IPS DF 4.7 (cell line): ENCODE results near the gene TST.

Experiments used
- DNase-seq: peaks from one replicate; pipeline ENCODE4 v3.0.0-alpha.2; 2013; ENCODE audit warnings: low spot score; ENCODE audit errors: extremely low read depth

The TST gene

GRCh38 chr22:37032535-37033460 lies 13.6 kb upstream of the TST start:
- no peak for DNase-seq

DNA sequence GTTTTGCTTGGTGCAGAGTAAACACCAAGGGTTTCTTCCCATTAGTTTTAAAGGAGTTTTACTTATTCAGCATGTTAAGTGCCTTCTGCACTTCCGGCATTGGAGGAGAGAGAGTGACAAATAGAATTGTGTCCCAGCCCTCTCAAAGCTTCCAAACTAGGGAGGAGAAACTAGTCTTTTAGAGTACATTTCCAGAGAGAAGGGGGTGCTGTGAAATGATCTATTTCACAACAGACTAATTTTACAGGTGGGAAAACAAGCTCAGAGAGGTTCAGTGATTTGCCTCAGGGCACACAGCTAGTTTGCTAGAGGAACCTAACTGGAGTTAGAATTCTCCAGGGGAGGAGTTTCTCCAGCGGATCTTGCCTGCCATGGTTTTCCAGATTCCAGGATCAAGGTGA lies 12.9 kb upstream of the TST start:
- no peak for DNase-seq

DNA sequence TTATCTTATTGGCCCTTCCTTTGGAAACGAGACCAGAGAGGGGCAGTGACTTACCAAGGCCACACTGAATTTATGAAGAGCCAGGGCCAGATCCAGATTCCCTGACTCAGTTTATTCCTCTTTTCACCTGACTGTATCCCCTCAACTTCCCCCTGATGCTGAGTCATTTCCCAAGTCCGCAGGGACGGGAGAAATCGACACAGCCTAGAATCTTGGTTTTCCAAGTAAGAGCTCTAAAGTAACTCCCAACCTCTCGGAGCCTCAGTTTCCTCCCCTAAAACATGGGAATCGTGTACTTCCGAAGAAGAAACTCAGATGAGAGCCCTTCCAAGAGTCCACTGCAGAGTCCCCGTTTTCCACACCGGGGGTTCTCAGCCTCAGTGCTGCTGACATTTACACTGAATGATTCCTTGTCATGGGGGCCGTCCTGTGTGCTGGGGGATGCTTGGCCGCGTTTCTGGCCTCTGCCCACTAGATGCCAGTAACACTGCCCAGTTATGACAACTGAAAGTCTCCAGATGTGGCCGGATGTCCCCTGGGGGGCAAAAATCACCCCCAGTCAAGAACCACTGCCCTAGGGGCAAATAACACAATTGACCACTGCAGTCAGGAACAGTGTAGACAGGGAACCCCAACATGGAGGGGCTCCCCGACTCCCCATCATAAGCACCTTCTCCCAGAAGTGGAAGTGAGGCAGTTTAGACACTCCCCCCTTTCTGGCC lies 11.5 kb upstream of the TST start:
- DNase-seq = no peak

DNA sequence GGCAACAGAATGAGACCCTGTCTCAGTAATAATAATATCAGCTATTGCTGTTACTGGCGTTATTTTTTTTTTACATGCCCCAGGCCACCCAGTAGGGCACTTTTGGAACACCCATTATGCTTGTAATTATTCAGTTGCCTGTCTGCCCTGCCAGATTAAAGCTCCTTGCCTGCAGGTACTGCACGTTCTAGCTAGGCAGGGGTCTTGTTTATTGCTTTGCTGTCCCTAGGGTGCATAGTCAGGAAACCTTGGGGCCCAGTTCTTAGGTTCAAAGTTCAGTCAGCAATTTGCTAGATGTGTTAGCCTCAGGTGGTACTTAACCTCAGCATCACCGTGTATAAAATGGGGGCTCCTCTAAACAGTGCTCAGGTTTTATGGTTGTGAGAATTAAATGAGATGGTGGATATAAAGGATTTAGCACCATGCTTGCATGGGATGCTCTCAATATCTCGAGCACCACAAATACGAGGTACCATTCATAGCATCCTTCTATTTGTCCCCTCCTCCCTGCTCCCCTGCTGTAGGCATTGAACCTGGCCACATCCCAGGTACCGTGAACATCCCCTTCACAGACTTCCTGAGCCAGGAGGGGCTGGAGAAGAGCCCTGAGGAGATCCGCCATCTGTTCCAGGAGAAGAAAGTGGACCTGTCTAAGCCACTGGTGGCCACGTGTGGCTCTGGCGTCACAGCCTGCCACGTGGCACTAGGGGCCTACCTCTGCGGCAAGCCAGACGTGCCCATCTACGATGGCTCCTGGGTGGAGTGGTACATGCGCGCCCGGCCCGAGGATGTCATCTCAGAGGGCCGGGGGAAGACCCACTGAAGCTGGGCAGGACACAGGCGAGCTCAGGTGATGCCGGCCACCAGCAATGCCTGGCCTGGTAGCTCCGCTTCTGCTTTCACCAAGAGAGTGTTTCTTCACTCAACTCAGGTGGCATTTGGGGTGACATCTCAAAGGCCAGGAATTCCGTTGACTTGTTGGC lies 9.7 kb upstream of the TST start:
- DNase-seq = no peak

DNA sequence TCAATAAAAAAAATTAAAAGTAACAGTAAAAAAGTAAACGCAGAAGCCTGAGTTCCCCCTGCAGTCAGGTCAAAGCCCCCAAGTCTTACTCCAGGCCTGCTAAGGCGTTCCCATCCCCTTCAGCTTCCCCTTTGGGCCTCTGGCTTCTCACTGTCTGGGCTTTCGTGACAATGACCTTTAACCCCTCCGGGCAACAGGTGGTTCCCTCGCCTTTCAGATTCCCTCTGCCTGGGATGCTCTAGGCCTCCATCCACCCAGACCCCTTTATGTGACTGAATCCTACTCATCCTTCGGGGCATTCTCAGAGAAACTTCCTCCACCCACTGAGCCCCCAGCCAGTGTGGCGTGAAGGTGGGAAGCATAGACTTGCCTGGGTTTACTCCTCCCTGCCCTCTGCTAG lies 8.3 kb upstream of the TST start:
- DNase-seq = no peak

DNA sequence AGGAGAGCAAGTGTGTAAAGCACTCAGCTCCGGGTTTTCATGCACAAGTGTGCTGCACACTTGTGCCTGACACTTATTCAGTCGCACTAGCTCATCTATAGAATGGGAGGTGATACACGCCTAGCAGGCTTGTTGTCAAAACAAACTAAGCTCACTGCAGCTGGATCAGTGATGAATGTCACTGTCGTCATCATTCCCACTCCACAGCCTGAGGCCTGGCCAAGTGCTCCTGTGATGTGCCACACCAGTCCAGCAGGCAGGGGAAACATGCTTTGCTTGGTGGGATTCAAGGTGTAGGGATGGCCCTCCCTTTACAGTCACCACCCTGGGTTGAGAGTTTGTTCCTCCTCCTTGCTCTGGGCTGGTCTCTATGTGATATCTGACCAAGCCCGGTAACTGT lies 7.1 kb upstream of the TST start:
- no peak for DNase-seq

DNA sequence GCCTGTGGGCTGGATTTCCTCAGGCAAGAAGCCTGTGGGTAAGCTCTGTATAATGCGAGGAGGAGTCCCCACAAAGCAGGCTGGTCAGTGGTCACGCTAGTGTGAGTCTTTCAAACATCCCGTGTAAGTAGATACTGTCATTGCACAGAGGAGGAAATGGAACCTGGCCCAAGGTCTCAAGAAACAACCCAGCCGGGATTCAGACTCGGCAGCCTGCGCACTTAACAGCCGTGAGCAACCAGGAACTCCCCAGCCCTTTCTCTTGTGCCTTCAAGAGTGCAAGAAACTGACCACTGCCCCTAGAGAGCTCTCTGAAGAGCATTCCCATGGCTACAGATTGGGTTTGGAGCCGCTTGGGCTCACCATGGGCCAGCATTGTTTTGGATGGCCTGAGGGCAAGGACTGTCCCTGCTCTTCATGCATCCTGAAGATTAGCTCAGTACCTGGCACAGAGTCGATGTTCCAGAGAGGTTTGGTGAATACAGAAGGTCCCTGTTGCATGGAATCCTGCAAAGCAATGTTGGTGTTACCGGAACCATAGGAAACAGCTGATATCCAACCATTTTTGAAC lies 6.3 kb upstream of the TST start:
- DNase-seq = no peak

DNA sequence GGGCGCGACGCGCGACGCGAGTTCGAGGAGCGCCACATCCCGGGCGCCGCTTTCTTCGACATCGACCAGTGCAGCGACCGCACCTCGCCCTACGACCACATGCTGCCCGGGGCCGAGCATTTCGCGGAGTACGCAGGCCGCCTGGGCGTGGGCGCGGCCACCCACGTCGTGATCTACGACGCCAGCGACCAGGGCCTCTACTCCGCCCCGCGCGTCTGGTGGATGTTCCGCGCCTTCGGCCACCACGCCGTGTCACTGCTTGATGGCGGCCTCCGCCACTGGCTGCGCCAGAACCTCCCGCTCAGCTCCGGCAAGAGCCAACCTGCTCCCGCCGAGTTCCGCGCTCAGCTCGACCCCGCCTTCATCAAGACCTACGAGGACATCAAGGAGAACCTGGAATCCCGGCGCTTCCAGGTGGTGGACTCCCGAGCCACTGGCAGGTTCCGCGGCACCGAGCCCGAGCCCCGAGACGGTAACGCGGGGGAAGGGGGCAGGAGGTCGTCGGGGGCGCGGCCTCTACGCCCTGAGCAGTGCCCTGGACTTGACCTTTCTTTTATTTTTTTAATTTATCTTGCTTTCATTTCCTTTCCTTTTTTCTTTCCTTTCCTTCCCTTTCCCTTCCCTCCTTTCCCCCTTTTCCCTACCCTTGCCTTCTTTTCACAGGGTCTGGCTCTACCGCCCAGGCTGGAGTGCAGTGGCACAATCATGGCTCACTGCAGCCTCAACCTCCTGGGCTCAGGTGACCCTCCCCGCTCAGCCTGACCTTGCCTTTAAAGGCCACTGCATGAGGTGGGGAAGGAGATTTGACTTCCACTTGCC lies 5.3 kb upstream of the TST start:
- no peak for DNase-seq

- no peak for DNase-seq
Observed at GRCh38 chr22:37023743-37024338, 4.6 kb upstream of the TST start.

DNA sequence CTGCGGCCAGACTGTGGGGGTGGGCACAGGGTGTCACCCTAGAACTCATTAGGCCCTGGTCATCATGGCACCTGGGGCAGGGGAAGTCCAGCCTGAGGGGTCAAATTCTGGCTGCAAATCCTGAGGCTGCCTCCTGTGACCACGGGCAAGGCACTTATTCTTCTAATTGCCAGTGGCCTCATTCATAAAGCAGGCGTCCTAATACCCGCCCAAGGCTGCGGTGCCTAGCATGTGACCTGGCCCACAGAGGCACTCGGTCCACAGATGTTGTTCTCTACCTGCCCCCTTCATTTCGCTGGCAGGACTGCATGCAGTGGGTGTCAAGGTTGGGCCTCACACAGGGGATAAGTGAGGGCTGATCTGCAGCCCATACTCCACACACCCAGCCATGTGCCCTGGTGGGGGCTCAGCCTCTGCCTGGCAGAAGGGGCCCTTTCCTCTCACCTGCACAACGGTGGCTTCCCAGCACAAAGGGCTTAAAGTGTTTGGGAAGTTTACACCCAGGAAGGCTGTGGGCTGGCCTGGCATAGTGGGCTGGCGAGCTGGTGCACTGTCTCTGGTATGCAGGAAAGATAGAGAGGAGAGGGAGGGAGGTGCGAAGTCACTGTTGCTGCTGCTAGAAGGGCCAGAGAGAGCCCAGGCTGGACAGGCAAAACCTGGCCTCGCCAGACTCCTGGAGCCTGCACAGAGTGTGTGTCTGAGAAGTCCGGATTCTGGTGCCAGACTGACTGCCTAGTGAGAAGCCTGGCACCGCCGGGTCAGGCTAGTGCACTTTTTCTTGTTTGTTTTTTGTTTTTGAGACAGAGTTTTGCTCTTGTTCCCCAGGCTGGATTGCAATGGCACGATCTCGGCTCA lies 3.5 kb upstream of the TST start:
- no peak for DNase-seq

DNA sequence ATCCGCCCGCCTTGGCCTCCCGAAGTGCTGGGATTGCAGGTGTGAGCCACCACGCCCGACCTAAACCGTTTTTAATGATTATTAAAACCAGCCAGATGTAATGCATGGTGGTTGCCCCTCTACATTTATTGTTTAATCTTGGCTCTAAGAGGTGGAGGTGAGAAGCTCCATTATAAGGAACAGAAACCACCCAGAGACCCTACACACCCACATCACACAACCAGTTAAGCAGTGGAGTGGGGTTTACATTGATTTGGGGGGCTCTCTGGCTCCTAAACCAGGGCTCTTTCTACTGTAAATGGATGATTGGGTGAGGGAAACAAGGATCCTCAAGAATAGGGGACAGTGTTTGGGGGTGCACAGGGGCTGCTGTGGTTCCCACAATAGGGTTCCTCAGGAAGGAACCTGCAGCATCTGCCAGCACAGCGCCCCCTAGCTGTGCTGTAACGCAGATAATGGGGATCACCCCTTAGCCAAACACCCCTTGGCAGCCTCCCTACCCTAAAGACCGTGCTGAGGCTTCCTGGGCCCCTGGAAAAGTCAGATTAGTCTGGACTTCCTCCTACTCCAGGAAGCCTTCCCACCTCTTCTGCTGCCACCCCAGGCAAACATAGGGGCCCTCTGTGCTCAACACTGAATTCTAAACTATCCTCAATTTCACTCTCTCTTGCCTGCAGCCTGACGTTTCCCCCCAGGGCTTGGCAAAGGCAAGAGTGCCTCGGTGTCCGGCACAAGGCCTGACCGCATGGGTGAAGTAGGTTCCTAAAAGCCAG lies 2.6 kb upstream of the TST start:
- DNase-seq = no peak

DNA sequence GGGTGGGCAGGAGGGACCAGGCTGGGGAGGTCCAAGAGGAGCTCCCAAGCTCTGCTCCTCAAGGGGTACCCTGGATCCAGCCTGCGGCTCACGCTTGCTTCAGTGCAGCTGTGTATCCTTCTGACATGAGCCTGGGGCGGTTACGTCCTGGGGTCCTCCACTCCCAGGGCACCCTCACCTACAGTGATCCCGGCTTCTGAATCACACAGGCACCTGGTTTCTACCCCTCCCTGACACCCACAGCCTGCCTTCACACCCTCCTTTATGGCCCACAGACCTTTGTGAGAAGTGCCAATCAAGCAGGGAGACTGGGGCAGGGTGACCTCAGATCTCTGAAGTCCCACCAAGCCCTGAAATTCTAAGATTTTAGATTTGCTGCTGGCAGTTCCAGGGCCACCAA lies 1.8 kb upstream of the TST start:
- DNase-seq = no peak

- DNase-seq = no peak
Observed at GRCh38 chr22:37020192-37020479, 889 bp upstream of the TST start.

DNA sequence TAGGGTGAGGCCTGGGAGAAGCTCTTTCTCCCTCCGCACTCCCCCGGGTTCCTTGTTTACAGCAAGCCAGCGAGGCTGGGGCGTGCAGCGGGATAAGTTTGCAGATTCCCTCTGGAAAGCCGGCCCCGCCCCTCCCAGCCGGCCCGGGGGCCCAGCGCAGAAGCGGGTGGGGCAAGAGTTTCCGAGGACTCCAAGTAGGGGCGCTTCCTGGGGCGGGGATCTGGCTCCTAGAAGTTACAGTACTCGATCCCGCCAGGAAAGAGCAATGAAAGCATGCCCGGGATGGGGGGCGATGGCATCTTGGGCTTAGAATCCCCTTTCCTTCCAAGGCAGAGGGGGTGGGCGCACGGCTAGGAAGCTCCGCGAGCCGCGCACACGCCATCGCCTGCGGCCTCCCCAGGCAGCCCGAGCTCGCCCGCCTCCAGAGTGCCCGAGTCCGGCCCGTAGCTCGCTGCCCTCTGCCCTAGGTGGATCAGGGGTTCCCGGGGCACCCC lies 385 bp downstream of the TST start:
- no peak for DNase-seq

GRCh38 chr22:37018086-37018814 lies 997 bp downstream of the TST start:
- no peak for DNase-seq

DNA sequence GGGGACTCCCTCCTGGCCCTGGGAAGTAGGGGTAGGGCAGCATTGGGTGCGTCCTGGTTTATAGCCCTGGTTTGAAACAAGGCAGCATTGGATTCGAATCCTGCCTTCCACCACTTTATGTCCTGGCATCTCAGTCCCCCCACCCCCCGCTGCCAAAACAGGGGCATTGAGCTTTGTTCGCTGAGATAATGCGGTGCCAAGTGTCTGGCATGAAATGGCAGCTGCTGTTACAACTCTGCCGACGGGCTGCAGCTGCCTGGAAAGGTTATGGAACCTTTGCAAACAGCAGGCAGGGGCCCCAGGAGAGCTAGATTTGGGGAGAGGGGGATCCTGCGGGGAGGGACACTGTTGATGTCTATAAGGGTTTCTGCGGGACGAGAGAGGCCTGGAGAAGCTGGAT lies 1.9 kb downstream of the TST start:
- DNase-seq = no peak

DNA sequence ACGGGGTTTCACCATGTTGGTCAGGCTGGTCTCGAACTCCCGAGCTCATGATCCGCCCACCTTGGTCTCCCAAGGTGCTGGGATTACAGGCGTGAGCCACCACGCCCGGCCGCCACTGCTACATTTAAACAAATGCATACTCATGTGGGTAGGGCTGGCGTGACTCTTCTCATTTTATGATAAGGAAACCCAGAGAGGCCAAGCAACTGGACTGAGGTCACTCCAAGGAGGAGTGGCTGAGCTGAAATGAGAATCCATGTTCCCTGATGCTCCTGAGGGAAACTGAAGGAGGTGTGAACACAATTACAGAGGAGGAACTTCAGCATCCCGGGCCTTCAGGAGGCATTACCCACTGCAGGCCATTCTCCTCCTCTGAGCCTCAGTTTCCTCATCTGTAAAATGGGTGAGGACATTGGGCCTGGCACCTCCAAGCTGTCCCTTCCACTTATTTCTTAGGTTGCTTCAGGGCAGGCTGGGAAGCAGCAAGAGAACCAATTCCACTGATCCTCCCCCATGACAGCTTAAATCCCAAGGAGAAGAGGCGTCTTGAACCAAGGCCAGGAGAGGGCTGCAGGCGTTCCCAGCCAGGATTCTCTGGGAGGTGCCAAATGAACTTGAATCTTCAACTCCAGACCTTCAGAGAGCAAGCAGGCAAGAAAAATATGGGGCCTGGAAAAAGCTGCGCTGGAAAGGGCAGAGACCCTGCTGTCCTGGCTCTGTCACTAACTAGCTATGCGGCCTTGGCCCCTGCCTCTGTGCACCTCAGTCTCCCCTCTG lies 2.9 kb downstream of the TST start:
- DNase-seq = no peak
